H9 (cell line): ENCODE data around the gene WNT9A. TPM values are rescaled to one million over a fixed set of nuclear protein-coding genes. Genes with fewer than 3 reads are reported as not detected.

ENCODE experiments used
- DNase-seq: peaks from one replicate; pipeline ENCODE4 v3.0.0-alpha.2; 2017
- H2AFZ ChIP-seq: one replicate; pipeline ENCODE4 v1.6.1; 2013; ENCODE audit warnings: mild to moderate bottlenecking, low read length, control low read depth, moderate library complexity
- H2AK5ac ChIP-seq: 2 replicates; pipeline ENCODE4 v1.6.1; 2013; ENCODE audit warnings: low read length, control low read depth, mixed read lengths; ENCODE audit not compliant: insufficient read length
- H2BK120ac ChIP-seq: one replicate; pipeline ENCODE4 v1.6.1; 2013; ENCODE audit warnings: low read depth, mild to moderate bottlenecking, low read length, control low read depth, inconsistent platforms; ENCODE audit not compliant: poor library complexity, severe bottlenecking
- H2BK12ac ChIP-seq: 2 replicates; pipeline ENCODE4 v1.6.1; 2013; ENCODE audit warnings: low read length, control low read depth, mixed read lengths, low read depth; ENCODE audit not compliant: insufficient read length
- H2BK15ac ChIP-seq: 2 replicates; pipeline ENCODE4 v1.6.1; 2013; ENCODE audit warnings: low read depth, low read length, control low read depth
- H2BK20ac ChIP-seq: one replicate; pipeline ENCODE4 v1.6.1; 2013; ENCODE audit warnings: low read depth, mild to moderate bottlenecking, low read length, control low read depth, inconsistent platforms; ENCODE audit not compliant: poor library complexity, severe bottlenecking
- H2BK5ac ChIP-seq: 2 replicates; pipeline ENCODE4 v1.6.1; 2013; ENCODE audit warnings: low read length, control low read depth, mixed read lengths; ENCODE audit not compliant: insufficient read length
- H3K14ac ChIP-seq: 2 replicates; pipeline ENCODE4 v1.6.1; 2013; ENCODE audit warnings: low read length, control low read depth; ENCODE audit not compliant: insufficient read depth
- H3K18ac ChIP-seq: 2 replicates; pipeline ENCODE4 v1.6.1; 2013; ENCODE audit warnings: low read depth, mild to moderate bottlenecking, mixed read lengths, low read length, control low read depth; ENCODE audit not compliant: insufficient read length
- H3K23ac ChIP-seq: 2 replicates; pipeline ENCODE4 v1.6.1; 2013; ENCODE audit warnings: low read length, control low read depth, mixed read lengths, low read depth; ENCODE audit not compliant: insufficient read length
- H3K23me2 ChIP-seq: 2 replicates; pipeline ENCODE4 v1.6.1; 2013; ENCODE audit warnings: low read depth, mild to moderate bottlenecking, mixed read lengths, low read length, control low read depth; ENCODE audit not compliant: insufficient read length, poor library complexity, severe bottlenecking
- H3K27ac ChIP-seq: 2 replicates; pipeline ENCODE4 v1.5.1; 2013; ENCODE audit warnings: low read length, control low read depth, mixed read lengths, low read depth; ENCODE audit not compliant: insufficient read length
- H3K27me3 ChIP-seq: 2 replicates; pipeline ENCODE4 v1.6.1; 2013; ENCODE audit warnings: low read length, control low read depth, inconsistent platforms; ENCODE audit not compliant: insufficient read depth
- H3K4ac ChIP-seq: 2 replicates; pipeline ENCODE4 v1.6.1; 2013; ENCODE audit warnings: low read depth, mild to moderate bottlenecking, control low read depth, inconsistent platforms, low read length, moderate library complexity
- H3K4me1 ChIP-seq: 2 replicates; pipeline ENCODE4 v1.6.1; 2013; ENCODE audit warnings: low read length, control low read depth, inconsistent platforms; ENCODE audit not compliant: insufficient read depth
- H3K4me2 ChIP-seq: 2 replicates; pipeline ENCODE4 v1.6.1; 2013; ENCODE audit warnings: low read length, control low read depth, mixed read lengths; ENCODE audit not compliant: insufficient read length, insufficient read depth
- H3K56ac ChIP-seq: 2 replicates; pipeline ENCODE4 v1.6.1; 2013; ENCODE audit warnings: low read depth, mild to moderate bottlenecking, mixed read lengths, low read length, control low read depth; ENCODE audit not compliant: insufficient read length
- H3K79me1 ChIP-seq: 2 replicates; pipeline ENCODE4 v1.6.1; 2013; ENCODE audit warnings: low read depth, mild to moderate bottlenecking, moderate library complexity, low read length, control low read depth, inconsistent platforms; ENCODE audit not compliant: insufficient read depth, poor library complexity, severe bottlenecking
- H3K79me2 ChIP-seq: 2 replicates; pipeline ENCODE4 v1.6.1; 2013; ENCODE audit warnings: low read length, control low read depth, inconsistent platforms; ENCODE audit not compliant: insufficient read depth
- H3K9ac ChIP-seq: 2 replicates; pipeline ENCODE4 v1.6.1; 2013; ENCODE audit warnings: low read length, control low read depth, mixed read lengths; ENCODE audit not compliant: insufficient read length; ENCODE audit errors: extremely low read depth
- H3K9me3 ChIP-seq: one replicate; pipeline ENCODE4 v1.6.1; 2013; ENCODE audit warnings: low read depth, low read length, inconsistent platforms; ENCODE audit not compliant: control insufficient read depth
- H3T11ph ChIP-seq: one replicate; pipeline ENCODE4 v1.6.1; 2013; ENCODE audit warnings: mild to moderate bottlenecking, low read length, control low read depth, inconsistent platforms
- H4K20me1 ChIP-seq: one replicate; pipeline ENCODE4 v1.6.1; 2013; ENCODE audit not compliant: control insufficient read depth, insufficient read length, insufficient read depth
- H4K5ac ChIP-seq: 2 replicates; pipeline ENCODE4 v1.6.1; 2013; ENCODE audit warnings: low read depth, mild to moderate bottlenecking, mixed read lengths, low read length, control low read depth; ENCODE audit not compliant: insufficient read length
- H4K8ac ChIP-seq: replicated peaks from 2 replicates; pipeline ENCODE4 v1.6.1; 2013; ENCODE audit warnings: low read length, control low read depth, mixed read lengths, low read depth; ENCODE audit not compliant: insufficient read length
- H4K91ac ChIP-seq: 2 replicates; pipeline ENCODE4 v1.6.1; 2013; ENCODE audit warnings: low read depth, mild to moderate bottlenecking, moderate library complexity, mixed read lengths, low read length, control low read depth; ENCODE audit not compliant: insufficient read length
- H3K27ac Mint-ChIP-seq, 3 experiments: 2 replicates in 2 of 3; 3 replicates in 1 of 3; pipeline ENCODE4 v1.8.0; 2020 to 2021; ENCODE audit warnings: mixed read lengths in 3 of 3, mild to moderate bottlenecking in 1 of 3, moderate library complexity in 1 of 3
- H3K27me3 Mint-ChIP-seq: 2 replicates; pipeline ENCODE4 v1.8.0; 2021; ENCODE audit warnings: low read depth, mild to moderate bottlenecking, moderate library complexity, mixed read lengths
- H3K36me3 Mint-ChIP-seq, 3 experiments: 2 replicates in 2 of 3; 3 replicates in 1 of 3; pipeline ENCODE4 v1.8.0; 2020 to 2021; ENCODE audit warnings: low read depth in 3 of 3, mixed read lengths in 3 of 3; ENCODE audit not compliant: insufficient read depth in 1 of 3
- H3K4me1 Mint-ChIP-seq, 2 experiments: 2 replicates each; pipeline ENCODE4 v1.8.0; 2020; ENCODE audit warnings: mixed read lengths in 2 of 2
- H3K4me3 Mint-ChIP-seq, 2 experiments: 2 replicates in 1 of 2; 3 replicates in 1 of 2; pipeline ENCODE4 v1.8.0; 2020 to 2021; ENCODE audit warnings: mild to moderate bottlenecking in 2 of 2, mixed read lengths in 2 of 2, moderate library complexity in 1 of 2
- H3K9me3 Mint-ChIP-seq, 2 experiments: 2 replicates in 1 of 2; 3 replicates in 1 of 2; pipeline ENCODE4 v1.8.0; 2020; ENCODE audit warnings: mild to moderate bottlenecking in 2 of 2, mixed read lengths in 2 of 2, moderate library complexity in 1 of 2
- WGBS: extraction: QIAGEN DNeasy Blood & Tissue Kit; methylation state at CpG from one replicate; pipeline ENCODE4 v1.1.7; 2013; ENCODE audit warnings: missing lambda C conversion rate, low lambda C conversion rate, mixed read lengths; ENCODE audit not compliant: insufficient read length; ENCODE audit errors: extremely low coverage; 5-methylcytosine and 5-hydroxymethylcytosine counted together
- total RNA-seq: library from RNA; stranded (reverse); gene quantifications from 2 replicates; pipeline ENCODE4 v1.2.1, GENCODE V29; 2021
- TF ChIP-seq, protein P1 (sequence below): fragments of 200-600 bp; sonication (generic); conservative IDR thresholded peaks from 3 replicates; pipeline ENCODE4 v1.8.0; 2021; ENCODE audit warnings: antibody characterized with exemption, mild to moderate bottlenecking

The WNT9A gene
- total RNA-seq, 1 experiment from 2014 or later = 0.77 TPM

GRCh38 chr1:227944931-227945890, 2.5 kb downstream of the WNT9A start:
- peak; percentile 26 for DNase-seq
- no peak overlapping the region for H3K18ac ChIP-seq
- WGBS = no CpG with 5 or more reads among the region's 18 CpGs

More at GRCh38 chr1:227944931-227945890, 2.5 kb downstream of the WNT9A start:
- Histone ChIP-seq H4K8ac (no peak overlapping the region), H2BK12ac (no peak overlapping the region), H3K56ac (no peak overlapping the region), H2BK15ac (no peak overlapping the region), H4K20me1 (no peaks in the 10 kb centered on the region), H2BK120ac (no peak overlapping the region), H3T11ph (no peak overlapping the region), H2BK20ac (no peak overlapping the region), H3K4me2 (no peak overlapping the region), H3K14ac (no peak overlapping the region), H3K23ac (no peak overlapping the region), H4K5ac (no peak overlapping the region), H3K9ac (no peak overlapping the region), H3K23me2 (peaks cover 15% of the 10 kb centered on the region), H2BK5ac (no peak overlapping the region), H3K27me3 (peaks cover 12% of the 10 kb centered on the region; the same call in 1 of the 2 replicates), H3K4me1 (no peaks in the 10 kb centered on the region), H2AFZ (no peak overlapping the region), H3K79me1 (no peaks in the 10 kb centered on the region), H3K79me2 (no peaks in the 10 kb centered on the region), H4K91ac (no peak overlapping the region), H3K9me3 (no peaks in the 10 kb centered on the region), H3K4ac (no peak overlapping the region), H2AK5ac (no peak overlapping the region), H3K27ac (no peak overlapping the region)
- Mint-ChIP-seq H3K27me3 (peaks cover 20% of the 10 kb centered on the region), H3K9me3 (no peaks in the 10 kb centered on the region), H3K4me1 (peaks cover 10 to 16% of the 10 kb centered on the region in 2 experiments), H3K36me3 (no peaks in the 10 kb centered on the region), H3K4me3 (no peak overlapping the region; a peak in 1 of 5 replicates), H3K27ac (no peak overlapping the region)
- TF ChIP-seq, protein P1, sequence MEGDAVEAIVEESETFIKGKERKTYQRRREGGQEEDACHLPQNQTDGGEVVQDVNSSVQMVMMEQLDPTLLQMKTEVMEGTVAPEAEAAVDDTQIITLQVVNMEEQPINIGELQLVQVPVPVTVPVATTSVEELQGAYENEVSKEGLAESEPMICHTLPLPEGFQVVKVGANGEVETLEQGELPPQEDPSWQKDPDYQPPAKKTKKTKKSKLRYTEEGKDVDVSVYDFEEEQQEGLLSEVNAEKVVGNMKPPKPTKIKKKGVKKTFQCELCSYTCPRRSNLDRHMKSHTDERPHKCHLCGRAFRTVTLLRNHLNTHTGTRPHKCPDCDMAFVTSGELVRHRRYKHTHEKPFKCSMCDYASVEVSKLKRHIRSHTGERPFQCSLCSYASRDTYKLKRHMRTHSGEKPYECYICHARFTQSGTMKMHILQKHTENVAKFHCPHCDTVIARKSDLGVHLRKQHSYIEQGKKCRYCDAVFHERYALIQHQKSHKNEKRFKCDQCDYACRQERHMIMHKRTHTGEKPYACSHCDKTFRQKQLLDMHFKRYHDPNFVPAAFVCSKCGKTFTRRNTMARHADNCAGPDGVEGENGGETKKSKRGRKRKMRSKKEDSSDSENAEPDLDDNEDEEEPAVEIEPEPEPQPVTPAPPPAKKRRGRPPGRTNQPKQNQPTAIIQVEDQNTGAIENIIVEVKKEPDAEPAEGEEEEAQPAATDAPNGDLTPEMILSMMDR = no peak
